ENCODE measurements around the gene RNF169. TPM values are rescaled to one million over a fixed set of nuclear protein-coding genes. Genes with fewer than 3 reads are reported as not detected.

Gene RNF169
- total and polyA plus RNA-seq, 2 of the 8 experiments (the other 6 are each of a cell fraction or from before 2014, with no cell fraction given) = 3.6 to 12.5 TPM

- H2BK120ac ChIP-seq (replicated peaks; ENCODE audit: low read depth, low read length) = no peak within 1 kb of the TSS
- no peak within 1 kb of the TSS for H2AK5ac ChIP-seq (ENCODE audit: low read depth, low read length)
- CTCF ChIA-PET (ENCODE audit: partially characterized antibody) = interaction anchor here (0.7 to 1.4 kb wide), 6 partner anchors 10 to 139 kb away, joined by 3 to 11 read pairs (median 5); no protein-coding TSS in a partner anchor
- H2BK5ac ChIP-seq (ENCODE audit: low read depth, low read length) = no peak within 1 kb of the TSS
- no peak within 1 kb of the TSS for H3K27ac ChIP-seq (ENCODE audit: low read depth, low read length)
- peak within 1 kb of the TSS; percentile 82 for H4K8ac ChIP-seq (ENCODE audit: extremely low read depth, insufficient read depth, low read length)
- no peaks in the 10 kb centered on the region for H3K9me3 ChIP-seq (ENCODE audit: insufficient read depth in 2 of 2, low read depth in 1 of 2, low read length in 1 of 2)
- H2AFZ ChIP-seq (ENCODE audit: low read length) = peak within 1 kb of the TSS; percentile 91; the same call in 1 of the 2 replicates
- peak within 1 kb of the TSS; percentile 44 to 77 (median 49) for H3K4me3 ChIP-seq (ENCODE audit: extremely low read depth in 1 of 4, insufficient read depth in 2 of 4, low read depth in 3 of 4, low read length in 4 of 4)
- H3K79me1 ChIP-seq (ENCODE audit: low read depth, low read length) = no peaks in the 10 kb centered on the region
- peak within 1 kb of the TSS in 1 of 4 experiments; percentile 25; a peak in 3 of 7 replicates for H3K9ac ChIP-seq (replicated peaks in 1 of 4; ENCODE audit: extremely low read depth in 1 of 4, low read depth in 3 of 4, low read length in 3 of 4)
- no peaks in the 10 kb centered on the region for H3K36me3 ChIP-seq (ENCODE audit: control insufficient read depth in 2 of 4, insufficient read depth in 4 of 4, low read length in 3 of 4)
- FAIRE-seq = no peak
- DNase-seq (ENCODE audit: low read depth in 1 of 2, low spot score in 2 of 2) = peak in 1 of 2 experiments; percentile 64
- H3K23me2 ChIP-seq (ENCODE audit: low read depth, low read length) = peaks cover 12% of the 10 kb centered on the region; the same call in 1 of the 2 replicates
- no peak within 1 kb of the TSS for H3K4ac ChIP-seq (replicated peaks; ENCODE audit: insufficient read length, low read depth, low read length)
- H3K23ac ChIP-seq (ENCODE audit: insufficient read length) = no peak within 1 kb of the TSS
- H3K14ac ChIP-seq (ENCODE audit: insufficient read length) = no peak within 1 kb of the TSS
- WGBS, 2 experiments (ENCODE audit: extremely low coverage in 1 of 2, insufficient coverage in 1 of 2, insufficient read length in 1 of 2, insufficient replicate concordance in 2 of 2, low coverage in 1 of 2, low lambda C conversion rate in 2 of 2, missing lambda C conversion rate in 1 of 2) = 34% methylated on average over 18 of the region's 69 CpGs; no CpG with 5 or more reads in 1 of the 2 experiments
- no peak within 1 kb of the TSS for H2BK20ac ChIP-seq (ENCODE audit: low read length)
- H2BK12ac ChIP-seq (ENCODE audit: low read depth, low read length) = no peak within 1 kb of the TSS
- H4K91ac ChIP-seq (replicated peaks; ENCODE audit: insufficient read length, low read length) = no peak within 1 kb of the TSS
- peaks cover 0 to 8% (median 0%) of the 10 kb centered on the region in 4 experiments; a peak in 3 of 7 replicates for H3K4me1 ChIP-seq (replicated peaks in 1 of 4; ENCODE audit: control insufficient read depth in 3 of 4, insufficient read depth in 4 of 4, low read length in 3 of 4)
- no peaks in the 10 kb centered on the region for H3K79me2 ChIP-seq (ENCODE audit: control insufficient read depth in 1 of 2, insufficient read depth in 2 of 2, low read length in 2 of 2)
- peak within 1 kb of the TSS; percentile 83 to 100 for H3K4me2 ChIP-seq (ENCODE audit: insufficient read depth in 1 of 2, low read depth in 2 of 2, low read length in 2 of 2)
- H3K18ac ChIP-seq (ENCODE audit: extremely low read depth, low read length) = peak within 1 kb of the TSS; percentile 48
- H4K20me1 ChIP-seq (replicated peaks in 1 of 2; ENCODE audit: control insufficient read depth in 1 of 2, insufficient read depth in 2 of 2, low read length in 2 of 2) = no peaks in the 10 kb centered on the region
- peaks cover 30 to 49% (median 43%) of the 10 kb centered on the region in 4 experiments for H3K27me3 ChIP-seq (replicated peaks in 1 of 4; ENCODE audit: control insufficient read depth in 3 of 4, extremely low read depth in 1 of 4, insufficient read depth in 3 of 4, low read length in 3 of 4)
- no peak within 1 kb of the TSS for H4K5ac ChIP-seq (ENCODE audit: insufficient read length, low read depth, low read length)
- no peak within 1 kb of the TSS for H2BK15ac ChIP-seq (ENCODE audit: low read length)
- POLR2A ChIA-PET (ENCODE audit: partially characterized antibody) = interaction anchor here (0.8 to 1.3 kb wide), 3 partner anchors 17 to 278 kb away, joined by 3 to 4 read pairs (median 3); partner anchors contain the start of gene RNF169
- H3K56ac ChIP-seq (replicated peaks; ENCODE audit: insufficient read length, low read depth, low read length) = no peak within 1 kb of the TSS
- TF ChIP-seq KDM5A (IDR thresholded peaks at IDR 0.05; ENCODE audit: low read length) (no peak), MAX (IDR thresholded peaks at IDR 0.05) (0 out of 2 replicates have a peak, but pooled peaks have one; percentile 7), KDM4A (IDR thresholded peaks at IDR 0.05; ENCODE audit: low read depth, low read length, severe bottlenecking) (peak; percentile 94), SIRT6 (IDR thresholded peaks at IDR 0.05; ENCODE audit: low read length) (no peak), RNF2 (IDR thresholded peaks at IDR 0.05; ENCODE audit: borderline replicate concordance, low read depth, low read length, missing control alignments, poor library complexity, severe bottlenecking) (no peak), TAF1 (IDR thresholded peaks at IDR 0.05; ENCODE audit: low read depth, low read length) (no peak), CTCF (IDR thresholded peaks at IDR 0.05; ENCODE audit: control extremely low read depth in 1 of 3, insufficient read depth in 1 of 3, low read depth in 1 of 3, low read length in 3 of 3) (no peak), RBBP5 (IDR thresholded peaks at IDR 0.05; ENCODE audit: borderline replicate concordance, low read depth, low read length) (no peak)
These were observed 17.2 kb upstream of the RNF169 start, which contains the start of gene CHRDL2 for GRCh38 chr11:74731301-74732094. CHRDL2 (minus strand) TSS chr11:74731426; CDS start chr11:74730888, 538 bp downstream.

Data from H1 (cell line).